ENCODE measurements around the gene MPDZ. TPM values are rescaled to one million over a fixed set of nuclear protein-coding genes. Genes with fewer than 3 reads are reported as not detected.

The MPDZ gene
- total RNA-seq, 6 experiments from 2014 or later = 25.2 to 27.5 (median 26.9) TPM

DNA sequence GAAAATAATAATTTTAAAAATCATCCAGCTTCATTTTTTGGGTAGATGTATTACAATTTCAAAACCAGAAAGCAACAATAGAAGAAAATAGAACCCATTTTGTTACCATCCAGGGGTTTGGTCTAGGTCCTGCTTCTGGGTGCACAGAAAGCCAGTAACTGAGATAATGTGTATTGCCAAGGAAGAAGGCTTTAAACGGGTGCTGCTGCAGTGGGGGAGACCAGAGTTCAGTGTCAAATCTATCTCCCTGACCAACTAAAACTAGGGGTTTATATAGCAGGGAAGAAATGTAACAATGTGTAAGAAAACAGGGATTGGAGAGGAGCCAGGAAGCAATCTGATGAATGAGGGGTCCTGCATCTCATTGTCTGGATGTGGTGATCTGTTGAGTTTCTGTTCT is 17.5 kb upstream of the MPDZ start:
- Mint-ChIP-seq H3K27me3 (ENCODE audit: insufficient read depth) (no peaks in the 10 kb centered on the region; the same call in none of the 2 replicates), H3K4me1 (ENCODE audit: low read depth) (no peaks in the 10 kb centered on the region), H3K9me3 (peaks cover 4% of the 10 kb centered on the region; the same call in 1 of the 2 replicates), H3K36me3 (ENCODE audit: low read depth) (no peaks in the 10 kb centered on the region), H3K27ac (no peak overlapping the region), H3K4me3 (no peak overlapping the region)
- TF ChIP-seq, protein P1, sequence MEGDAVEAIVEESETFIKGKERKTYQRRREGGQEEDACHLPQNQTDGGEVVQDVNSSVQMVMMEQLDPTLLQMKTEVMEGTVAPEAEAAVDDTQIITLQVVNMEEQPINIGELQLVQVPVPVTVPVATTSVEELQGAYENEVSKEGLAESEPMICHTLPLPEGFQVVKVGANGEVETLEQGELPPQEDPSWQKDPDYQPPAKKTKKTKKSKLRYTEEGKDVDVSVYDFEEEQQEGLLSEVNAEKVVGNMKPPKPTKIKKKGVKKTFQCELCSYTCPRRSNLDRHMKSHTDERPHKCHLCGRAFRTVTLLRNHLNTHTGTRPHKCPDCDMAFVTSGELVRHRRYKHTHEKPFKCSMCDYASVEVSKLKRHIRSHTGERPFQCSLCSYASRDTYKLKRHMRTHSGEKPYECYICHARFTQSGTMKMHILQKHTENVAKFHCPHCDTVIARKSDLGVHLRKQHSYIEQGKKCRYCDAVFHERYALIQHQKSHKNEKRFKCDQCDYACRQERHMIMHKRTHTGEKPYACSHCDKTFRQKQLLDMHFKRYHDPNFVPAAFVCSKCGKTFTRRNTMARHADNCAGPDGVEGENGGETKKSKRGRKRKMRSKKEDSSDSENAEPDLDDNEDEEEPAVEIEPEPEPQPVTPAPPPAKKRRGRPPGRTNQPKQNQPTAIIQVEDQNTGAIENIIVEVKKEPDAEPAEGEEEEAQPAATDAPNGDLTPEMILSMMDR (IDR thresholded peaks at IDR 0.05) = no peak
- no peak for DNase-seq

DNA sequence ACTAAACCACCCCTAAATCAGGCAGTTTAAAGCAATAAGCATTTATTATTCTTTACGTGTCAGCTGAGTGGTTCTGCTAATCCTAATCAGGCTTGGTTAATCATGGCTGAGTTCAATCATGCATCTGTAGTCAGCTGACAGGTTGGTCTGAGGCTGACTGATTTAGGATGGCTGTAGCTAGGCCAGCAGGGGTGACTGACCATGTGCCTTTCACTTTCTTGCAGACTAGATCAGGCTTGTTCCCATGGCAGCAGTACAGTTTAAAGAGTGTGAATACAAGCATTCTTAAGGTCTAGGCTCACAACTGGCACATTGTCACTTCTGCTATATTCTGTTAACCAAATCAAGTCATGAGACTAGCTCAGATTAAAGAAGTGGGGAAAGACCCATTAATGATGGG is 16.1 kb upstream of the MPDZ start:
- Mint-ChIP-seq H3K4me1 (ENCODE audit: low read depth) (no peaks in the 10 kb centered on the region), H3K9me3 (peaks cover 4% of the 10 kb centered on the region; the same call in 1 of the 2 replicates)
- no peak for DNase-seq

DNA sequence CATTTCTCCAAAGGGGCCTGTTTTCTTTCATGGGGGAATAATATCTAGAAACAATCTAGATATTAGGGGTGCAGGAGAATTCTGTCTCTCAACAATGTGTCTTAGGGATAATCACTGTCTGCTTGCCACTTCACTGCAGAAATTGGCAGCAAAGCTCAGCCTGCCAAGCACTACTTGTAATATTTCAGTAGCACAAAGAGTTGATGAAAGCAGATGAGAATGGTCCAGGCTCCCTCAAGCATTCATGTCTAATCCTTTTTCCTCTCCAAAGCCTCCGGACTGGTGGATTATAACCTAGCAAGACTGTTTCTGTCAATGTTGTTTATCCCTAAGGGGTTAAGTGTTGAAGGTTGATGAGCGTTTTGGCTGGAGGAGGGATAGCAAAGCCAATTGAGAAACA is 13.3 kb upstream of the MPDZ start:
- H3K36me3 Mint-ChIP-seq (ENCODE audit: low read depth) = no peaks in the 10 kb centered on the region
- DNase-seq = no peak
- no peak overlapping the region for H3K27ac Mint-ChIP-seq
- H3K4me1 Mint-ChIP-seq (ENCODE audit: low read depth) = no peaks in the 10 kb centered on the region
- peaks cover 4% of the 10 kb centered on the region; the same call in 1 of the 2 replicates for H3K9me3 Mint-ChIP-seq
- no peak overlapping the region for H3K4me3 Mint-ChIP-seq
- no peaks in the 10 kb centered on the region; the same call in 1 of the 2 replicates for H3K27me3 Mint-ChIP-seq (ENCODE audit: insufficient read depth)
- TF ChIP-seq, protein P1 (IDR thresholded peaks at IDR 0.05) = no peak

More for the DNA sequence above, 16.1 kb upstream of the MPDZ start:
- Mint-ChIP-seq H3K27me3 (ENCODE audit: insufficient read depth) (no peaks in the 10 kb centered on the region; the same call in none of the 2 replicates), H3K36me3 (ENCODE audit: low read depth) (no peaks in the 10 kb centered on the region), H3K4me3 (no peak overlapping the region), H3K27ac (no peak overlapping the region)
- TF ChIP-seq, protein P1 (IDR thresholded peaks at IDR 0.05) = no peak

DNA sequence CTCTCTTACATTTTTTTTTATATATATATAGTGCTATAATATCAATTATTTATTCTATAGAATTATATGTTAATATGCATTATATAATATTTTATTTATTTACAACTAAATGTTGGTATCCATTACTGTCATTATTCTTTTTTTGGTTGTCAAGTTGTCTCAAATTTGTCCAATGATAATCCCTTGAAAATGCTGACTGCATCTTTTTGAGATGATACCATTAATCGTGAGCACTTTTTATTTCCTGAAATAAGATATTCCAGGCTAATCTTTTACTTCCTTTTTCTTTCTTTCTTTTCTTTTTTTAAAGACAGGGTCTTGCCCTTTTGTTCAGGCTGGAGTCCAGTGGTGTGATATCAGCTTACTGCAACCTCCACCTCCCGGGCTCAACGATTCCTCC is 12.7 kb upstream of the MPDZ start:
- Mint-ChIP-seq H3K9me3 (peaks cover 3% of the 10 kb centered on the region; the same call in 1 of the 2 replicates), H3K27me3 (ENCODE audit: insufficient read depth) (no peaks in the 10 kb centered on the region; the same call in 1 of the 2 replicates), H3K27ac (no peak overlapping the region), H3K4me3 (no peak overlapping the region), H3K36me3 (ENCODE audit: low read depth) (no peaks in the 10 kb centered on the region), H3K4me1 (ENCODE audit: low read depth) (no peaks in the 10 kb centered on the region)
- TF ChIP-seq, protein P1 (IDR thresholded peaks at IDR 0.05) = no peak
- DNase-seq = no peak

DNA sequence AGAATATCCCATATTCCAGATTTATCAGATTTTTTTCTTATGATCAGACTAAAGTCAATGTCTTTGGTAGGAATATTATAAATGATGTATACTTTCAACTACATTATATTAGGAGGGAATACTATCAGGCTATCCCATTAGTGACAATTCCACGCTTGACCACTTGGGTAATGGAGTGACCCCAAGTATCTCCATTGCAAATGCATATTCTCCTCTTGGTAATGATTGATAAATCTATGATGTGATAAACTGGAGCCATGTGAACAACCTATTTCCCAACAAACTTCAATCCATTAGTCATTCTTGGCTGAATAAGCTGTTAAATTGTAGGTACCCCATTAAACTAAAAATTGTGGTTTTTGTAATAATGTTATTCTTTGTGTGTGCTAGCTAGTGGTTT is 12.2 kb upstream of the MPDZ start:
- H3K36me3 Mint-ChIP-seq (ENCODE audit: low read depth) = no peaks in the 10 kb centered on the region

More for the DNA sequence above, 12.2 kb upstream of the MPDZ start:
- H3K27me3 Mint-ChIP-seq (ENCODE audit: insufficient read depth) = no peaks in the 10 kb centered on the region; the same call in 1 of the 2 replicates
- H3K9me3 Mint-ChIP-seq = no peaks in the 10 kb centered on the region
- no peaks in the 10 kb centered on the region for H3K4me1 Mint-ChIP-seq (ENCODE audit: low read depth)
- H3K4me3 Mint-ChIP-seq = no peak overlapping the region
- no peak for DNase-seq
- TF ChIP-seq, protein P1 (IDR thresholded peaks at IDR 0.05) = peak; percentile 46
- no peak overlapping the region for H3K27ac Mint-ChIP-seq

Measured in HFFc6 (cell line).